Activated CD4-positive, alpha-beta T cell treated with anti-CD3 and anti-CD28 coated beads, Interleukin-2, amount 10 ng/mL, durations not matched to agents 7 days and 5 days (primary cell): Measurements from ENCODE around the gene OR14A16. TPM values are rescaled to one million over a fixed set of nuclear protein-coding genes. Genes with fewer than 3 reads are reported as not detected.

Source experiments
- CTCF ChIA-PET: fragments of 350-600 bp; sonication (Branson Sonifier 250); formaldehyde crosslinking; loops from one replicate; lab custom pipeline; 2021; ENCODE audit warnings: antibody characterized with exemption; lab: Charles Lee
- POLR2A ChIA-PET: fragments of 350-600 bp; sonication (Branson Sonifier 250); formaldehyde crosslinking; loops from one replicate; lab custom pipeline; 2021; ENCODE audit warnings: antibody characterized with exemption; lab: Charles Lee
- DNase-seq: peaks from one replicate; pipeline ENCODE4 v3.0.0-alpha.2; 2020
- H3K27ac Mint-ChIP-seq: one replicate; pipeline ENCODE4 v1.8.0; 2021; ENCODE audit warnings: mild to moderate bottlenecking, moderate library complexity, mixed read lengths
- H3K27me3 Mint-ChIP-seq: one replicate; pipeline ENCODE4 v1.8.0; 2021; ENCODE audit warnings: mixed read lengths
- H3K36me3 Mint-ChIP-seq: one replicate; pipeline ENCODE4 v1.8.0; 2021; ENCODE audit warnings: low read depth, mixed read lengths
- H3K4me1 Mint-ChIP-seq: one replicate; pipeline ENCODE4 v1.8.0; 2021; ENCODE audit warnings: mixed read lengths
- H3K4me3 Mint-ChIP-seq: one replicate; pipeline ENCODE4 v1.8.0; 2021; ENCODE audit warnings: mild to moderate bottlenecking, moderate library complexity, mixed read lengths
- H3K9me3 Mint-ChIP-seq: one replicate; pipeline ENCODE4 v1.8.0; 2021; ENCODE audit warnings: mixed read lengths
- total RNA-seq, 2 experiments: library from RNA; stranded (reverse); gene quantifications; one replicate each; pipeline ENCODE4 v1.2.3, GENCODE V29; 2021

Gene OR14A16
- total RNA-seq, 2 experiments from 2014 or later = not detected

DNA sequence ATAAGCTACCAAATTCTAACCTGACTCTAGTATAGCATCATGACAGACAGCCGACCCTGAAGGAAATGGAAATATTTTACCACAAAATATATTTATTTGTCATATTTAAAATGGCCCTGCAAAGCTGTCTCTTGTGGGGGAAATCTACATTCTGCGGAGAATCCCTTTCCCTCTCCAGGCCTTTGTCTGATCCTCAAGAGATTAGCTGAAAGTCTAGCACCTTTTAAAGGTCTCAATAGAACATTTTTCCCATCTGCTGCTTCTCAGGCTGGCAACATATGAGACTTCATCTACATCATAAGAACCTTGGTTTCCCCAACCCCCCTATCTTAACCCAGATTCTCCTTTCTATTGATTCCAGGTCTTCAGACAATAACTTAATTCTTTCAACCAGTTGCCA, 19.5 kb upstream of the OR14A16 start:
- Mint-ChIP-seq H3K9me3 (no peaks in the 10 kb centered on the region), H3K4me3 (no peak overlapping the region), H3K36me3 (no peaks in the 10 kb centered on the region), H3K27me3 (no peaks in the 10 kb centered on the region), H3K4me1 (peaks cover 3% of the 10 kb centered on the region), H3K27ac (no peak overlapping the region)
- DNase-seq = no peak
- ChIA-PET POLR2A (no interaction called here), CTCF (interaction anchor here (1.0 to 1.5 kb wide), 2 partner anchors 10 to 194 kb away, joined by 3 to 4 read pairs; no protein-coding TSS in a partner anchor)

DNA sequence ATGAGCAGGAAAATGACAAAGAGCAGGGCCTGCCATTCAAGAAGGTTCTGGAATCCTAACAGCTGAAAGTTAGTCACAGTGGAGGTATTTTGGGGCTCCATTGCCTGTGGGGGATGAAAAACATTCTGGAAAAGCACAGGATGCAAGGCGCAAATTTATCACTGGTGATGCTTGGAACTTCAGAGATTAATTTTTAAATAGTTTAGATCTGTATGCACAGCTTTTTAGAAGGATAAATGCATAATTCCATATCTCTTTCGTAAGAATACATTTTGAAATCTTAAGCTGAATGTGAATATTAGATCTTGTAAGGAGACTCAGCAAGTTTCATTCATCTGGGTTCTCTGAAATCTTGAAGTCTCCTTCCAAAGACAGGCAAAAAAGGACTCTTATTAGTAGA, 17.9 kb upstream of the OR14A16 start, which contains the start of gene OR11L1:
OR11L1 (minus strand) TSS at position 101 of the 400 bp plus-strand sequence; CDS start at position 101, 0 bp downstream.
- H3K4me3 Mint-ChIP-seq = no peak within 1 kb of the TSS
- H3K9me3 Mint-ChIP-seq = no peaks in the 10 kb centered on the region
- ChIA-PET POLR2A (no interaction called here), CTCF (no interaction called here)
- H3K27me3 Mint-ChIP-seq = no peaks in the 10 kb centered on the region
- peaks cover 3% of the 10 kb centered on the region for H3K4me1 Mint-ChIP-seq
- H3K36me3 Mint-ChIP-seq = no peaks in the 10 kb centered on the region
- no peak for DNase-seq
- H3K27ac Mint-ChIP-seq = no peak within 1 kb of the TSS

DNA sequence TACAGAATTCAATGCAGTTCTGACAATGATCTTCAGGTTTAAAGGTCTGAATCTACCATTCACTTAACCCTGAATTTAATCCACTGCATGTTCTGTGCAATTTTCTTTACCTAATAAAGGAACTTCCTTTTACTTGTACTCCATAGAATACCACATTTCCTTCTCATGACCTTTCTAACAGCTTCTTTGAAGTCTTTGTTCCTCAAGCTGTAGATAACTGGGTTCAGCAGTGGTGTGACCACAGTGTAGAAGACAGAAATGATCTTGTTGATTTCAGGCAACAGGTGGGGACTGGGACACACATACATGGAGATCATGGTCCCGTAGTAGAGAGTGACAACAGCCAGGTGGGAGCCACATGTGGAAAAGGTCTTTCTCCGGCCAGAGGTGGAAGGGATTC, 16.9 kb upstream of the OR14A16 start:
- Mint-ChIP-seq H3K9me3 (no peaks in the 10 kb centered on the region), H3K4me1 (peaks cover 3% of the 10 kb centered on the region), H3K4me3 (no peak overlapping the region), H3K27me3 (no peaks in the 10 kb centered on the region), H3K36me3 (no peaks in the 10 kb centered on the region), H3K27ac (no peak overlapping the region)
- POLR2A ChIA-PET = no interaction called here
- DNase-seq = no peak
- CTCF ChIA-PET = no interaction called here

DNA sequence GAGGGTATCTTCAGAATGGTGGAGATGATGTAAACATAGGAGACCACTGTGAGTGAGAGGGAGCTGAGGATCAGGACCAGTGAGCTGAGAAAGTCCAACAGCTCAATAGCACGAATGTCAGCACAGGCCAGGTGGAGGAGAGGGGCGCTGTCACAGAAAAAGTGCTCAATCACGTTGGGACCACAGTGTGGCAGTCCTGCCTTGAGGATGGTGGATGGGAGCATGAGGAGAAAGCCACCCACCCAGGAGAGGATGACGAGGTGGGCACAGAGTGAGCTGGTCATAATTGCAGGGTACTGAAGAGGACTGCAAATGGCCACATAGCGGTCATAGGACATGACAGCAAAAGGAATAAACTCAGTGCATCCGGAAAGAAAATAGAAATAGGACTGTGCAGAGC, 9.7 kb upstream of the OR14A16 start:
- H3K36me3 Mint-ChIP-seq = no peaks in the 10 kb centered on the region
- H3K4me3 Mint-ChIP-seq = no peak overlapping the region
- H3K27ac Mint-ChIP-seq = no peak overlapping the region
- DNase-seq = no peak
- CTCF ChIA-PET = no interaction called here
- H3K27me3 Mint-ChIP-seq = no peaks in the 10 kb centered on the region
- H3K4me1 Mint-ChIP-seq = no peaks in the 10 kb centered on the region
- POLR2A ChIA-PET = no interaction called here
- no peaks in the 10 kb centered on the region for H3K9me3 Mint-ChIP-seq

DNA sequence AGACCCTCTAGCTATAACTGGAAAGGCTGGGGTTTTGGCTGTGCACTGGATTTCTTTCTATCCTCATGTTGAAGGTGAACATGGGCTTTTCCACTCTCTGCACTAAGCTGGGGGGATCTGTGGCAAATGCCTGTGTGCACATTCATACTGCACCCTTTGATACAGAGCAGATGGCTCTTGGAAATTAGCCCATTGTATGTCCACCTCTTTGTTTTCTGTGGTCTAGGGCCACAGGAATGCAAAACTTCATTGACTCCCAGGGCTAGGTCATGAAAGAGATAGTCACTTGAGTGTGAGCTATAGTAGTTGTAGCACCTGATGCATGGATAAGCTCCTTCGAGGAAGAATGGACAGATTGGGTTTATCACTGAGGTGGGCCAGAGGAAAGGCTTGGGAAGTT, 5.7 kb upstream of the OR14A16 start:
- CTCF ChIA-PET = no interaction called here
- no peaks in the 10 kb centered on the region for H3K36me3 Mint-ChIP-seq
- H3K4me1 Mint-ChIP-seq = no peaks in the 10 kb centered on the region
- POLR2A ChIA-PET = no interaction called here
- no peak overlapping the region for H3K4me3 Mint-ChIP-seq
- H3K9me3 Mint-ChIP-seq = no peaks in the 10 kb centered on the region
- no peak overlapping the region for H3K27ac Mint-ChIP-seq
- H3K27me3 Mint-ChIP-seq = no peaks in the 10 kb centered on the region
- no peak for DNase-seq

DNA sequence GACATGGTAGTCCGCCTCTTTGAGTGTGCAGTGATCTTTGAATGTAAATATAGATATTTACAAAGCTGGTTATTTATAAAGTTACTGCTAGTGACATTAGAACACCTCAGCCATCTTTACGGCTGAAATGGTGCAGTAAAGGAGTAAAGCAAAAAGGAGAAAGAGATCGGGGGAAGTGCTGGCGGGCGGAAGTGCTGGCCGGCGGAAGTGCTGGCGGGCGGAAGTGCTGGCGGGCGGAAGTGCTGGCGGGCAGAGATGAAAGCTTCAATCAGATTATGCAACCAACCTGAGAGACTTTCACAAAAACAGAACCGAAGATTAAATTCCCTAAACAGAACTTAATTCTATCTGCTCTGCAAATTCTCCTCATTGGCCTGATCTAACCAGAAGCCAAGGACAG, 1.4 kb upstream of the OR14A16 start:
- POLR2A ChIA-PET = no interaction called here
- Mint-ChIP-seq H3K36me3 (no peaks in the 10 kb centered on the region), H3K4me3 (no peak overlapping the region), H3K4me1 (no peaks in the 10 kb centered on the region), H3K27me3 (no peaks in the 10 kb centered on the region), H3K27ac (no peak overlapping the region), H3K9me3 (no peaks in the 10 kb centered on the region)
- no peak for DNase-seq
- CTCF ChIA-PET = interaction anchor here (0.6 kb wide), 1 partner anchor 86 kb away, joined by 5 read pairs; no protein-coding TSS in a partner anchor

DNA sequence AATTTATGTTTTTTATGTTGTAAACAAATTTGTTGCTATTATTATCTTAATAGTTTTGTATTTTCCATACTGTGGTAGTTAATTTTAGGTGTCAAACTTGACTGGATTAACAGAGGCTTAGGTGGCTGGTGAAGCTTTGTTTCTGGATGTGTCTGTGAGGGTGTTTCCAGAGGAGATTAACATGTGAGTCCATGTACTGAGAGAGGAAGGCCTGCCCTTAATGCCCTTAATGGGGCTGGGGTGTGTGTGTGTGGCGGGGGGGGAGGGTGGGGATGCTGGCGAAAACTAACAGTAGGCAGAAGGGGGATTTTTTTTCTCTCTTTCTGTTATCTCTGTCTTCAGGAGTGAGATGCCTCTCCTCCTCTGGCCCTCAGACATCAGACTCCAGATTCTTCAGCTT, 1.9 kb downstream of the OR14A16 start:
- Mint-ChIP-seq H3K4me3 (no peak overlapping the region), H3K27me3 (no peaks in the 10 kb centered on the region), H3K27ac (no peak overlapping the region), H3K4me1 (no peaks in the 10 kb centered on the region), H3K9me3 (no peaks in the 10 kb centered on the region), H3K36me3 (no peaks in the 10 kb centered on the region)
- ChIA-PET POLR2A (no interaction called here), CTCF (no interaction called here)
- DNase-seq = no peak

DNA sequence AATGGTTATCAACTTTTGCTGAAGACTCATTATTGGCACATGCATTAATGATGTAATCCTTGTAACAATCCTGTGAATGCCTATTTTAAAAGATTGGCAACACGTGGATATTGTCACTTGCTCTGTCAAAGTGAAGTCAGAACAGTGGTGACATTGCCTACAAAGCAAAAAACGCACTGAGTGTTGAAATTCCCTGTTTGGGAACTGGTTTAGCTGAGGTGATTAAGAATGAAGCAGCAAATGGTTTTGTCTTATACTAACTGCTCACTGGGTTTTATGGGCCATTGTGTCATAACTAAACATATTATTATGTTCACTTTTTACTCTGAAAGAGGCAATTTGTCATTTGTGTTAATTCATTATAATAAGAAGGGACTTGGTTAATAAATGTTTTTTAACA, 11.3 kb downstream of the OR14A16 start:
- no peak for DNase-seq
- no peaks in the 10 kb centered on the region for H3K27me3 Mint-ChIP-seq
- H3K27ac Mint-ChIP-seq = no peak overlapping the region
- H3K9me3 Mint-ChIP-seq = no peaks in the 10 kb centered on the region
- no peaks in the 10 kb centered on the region for H3K4me1 Mint-ChIP-seq
- ChIA-PET CTCF (no interaction called here), POLR2A (no interaction called here)
- H3K36me3 Mint-ChIP-seq = no peaks in the 10 kb centered on the region
- no peak overlapping the region for H3K4me3 Mint-ChIP-seq

DNA sequence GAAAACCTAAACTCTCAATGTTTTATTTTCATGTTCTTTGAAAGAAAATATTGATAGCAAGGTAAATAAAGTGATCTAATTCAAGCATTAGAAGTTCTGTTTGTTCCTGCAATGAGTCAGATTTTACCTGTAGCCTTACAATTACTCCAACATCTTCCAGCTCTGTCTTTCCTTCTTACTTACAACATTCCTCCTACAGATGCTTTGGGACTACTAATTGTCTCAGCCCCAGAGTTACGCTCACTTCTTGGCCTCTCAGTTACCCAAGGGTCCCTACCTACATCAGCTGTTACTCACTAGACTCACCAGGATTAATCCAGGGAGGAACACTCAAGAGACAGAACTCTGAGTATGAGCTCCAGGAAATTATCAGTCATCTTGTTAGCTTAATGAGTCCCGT, 26.4 kb downstream of the OR14A16 start:
- CTCF ChIA-PET = no interaction called here
- H3K27ac Mint-ChIP-seq = no peak overlapping the region
- H3K9me3 Mint-ChIP-seq = no peaks in the 10 kb centered on the region

DNA sequence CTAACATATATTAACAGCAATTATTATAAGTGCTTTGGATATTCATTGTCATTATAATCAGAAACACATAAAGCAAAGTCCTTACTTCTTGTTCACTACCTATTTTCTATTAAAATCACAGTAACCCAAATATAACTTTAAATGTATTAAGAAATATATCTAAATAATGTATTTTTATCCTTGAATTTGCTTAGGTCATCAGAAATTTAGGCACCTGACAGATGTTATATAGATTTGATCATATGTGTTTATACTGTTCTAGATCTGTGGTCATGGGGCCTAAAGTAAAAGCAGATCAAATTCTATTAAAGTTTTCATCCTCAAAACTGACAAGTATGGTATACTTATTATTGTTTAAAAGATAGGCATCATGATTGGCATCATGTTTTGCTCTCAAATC, 54.3 kb downstream of the OR14A16 start:
- no peaks in the 10 kb centered on the region for H3K4me1 Mint-ChIP-seq
- H3K27ac Mint-ChIP-seq = no peak overlapping the region
- DNase-seq = no peak
- H3K4me3 Mint-ChIP-seq = no peak overlapping the region
- ChIA-PET CTCF (no interaction called here), POLR2A (no interaction called here)
- no peaks in the 10 kb centered on the region for H3K27me3 Mint-ChIP-seq
- no peaks in the 10 kb centered on the region for H3K9me3 Mint-ChIP-seq
- H3K36me3 Mint-ChIP-seq = no peaks in the 10 kb centered on the region

More for the DNA sequence above, 26.4 kb downstream of the OR14A16 start:
- H3K4me1 Mint-ChIP-seq = no peaks in the 10 kb centered on the region
- no peaks in the 10 kb centered on the region for H3K36me3 Mint-ChIP-seq
- no peaks in the 10 kb centered on the region for H3K27me3 Mint-ChIP-seq
- no peak overlapping the region for H3K4me3 Mint-ChIP-seq
- POLR2A ChIA-PET = no interaction called here
- no peak for DNase-seq

Other genes with a start within 250 kb of the OR14A16 start
- not detected for gene OR2G2, start 235.8 kb downstream of the OR14A16 start, total RNA-seq
- gene OR2G3, start 218.5 kb downstream of the OR14A16 start, total RNA-seq = not detected
- gene OR13G1, start 144.4 kb downstream of the OR14A16 start, total RNA-seq = not detected
- not detected for gene OR6F1, start 107.5 kb downstream of the OR14A16 start, total RNA-seq
- gene OR14K1, start 85.5 kb downstream of the OR14A16 start, total RNA-seq = not detected
- gene OR14A2, start 76.0 kb downstream of the OR14A16 start, total RNA-seq = not detected
- not detected for gene OR1C1, start 63.6 kb downstream of the OR14A16 start, total RNA-seq
- not detected for gene OR11L1, start 17.8 kb upstream of the OR14A16 start, total RNA-seq
- under 1 TPM; 0.69 to 0.79 TPM for gene TRIM58, start 33.1 kb upstream of the OR14A16 start, total RNA-seq
- under 1 TPM; 0.37 to 0.79 TPM for gene OR2W3, start 71.5 kb upstream of the OR14A16 start, total RNA-seq
- under 1 TPM; 0.21 to 0.22 TPM for gene OR2T8, start 96.1 kb upstream of the OR14A16 start, total RNA-seq
- gene OR2AJ1, start 100.8 kb upstream of the OR14A16 start, total RNA-seq = not detected
- under 1 TPM in 1 of 2 experiments, not detected in 1; 0.29 TPM for gene OR2L8, start 124.7 kb upstream of the OR14A16 start, total RNA-seq
- not detected for gene OR2AK2, start 141.1 kb upstream of the OR14A16 start, total RNA-seq
- gene OR2L5, start 189.5 kb upstream of the OR14A16 start, total RNA-seq = under 1 TPM in 1 of 2 experiments, not detected in 1; 0.08 TPM
- under 1 TPM; 0.12 to 0.19 TPM for gene OR2L2, start 206.0 kb upstream of the OR14A16 start, total RNA-seq
- gene OR2L3, start 222.7 kb upstream of the OR14A16 start, total RNA-seq = not detected